ENCODE measurements around the gene CRYAB. TPM values are rescaled to one million over a fixed set of nuclear protein-coding genes. Genes with fewer than 3 reads are reported as not detected.
A peak's percentile ranks its signal among the peaks of the same experiment; 100 is the strongest.

CRYAB gene
- total RNA-seq, 3 donors from 2014 or later (not counting 1 experiment from before 2014, with no cell fraction given) = not detected

DNA sequence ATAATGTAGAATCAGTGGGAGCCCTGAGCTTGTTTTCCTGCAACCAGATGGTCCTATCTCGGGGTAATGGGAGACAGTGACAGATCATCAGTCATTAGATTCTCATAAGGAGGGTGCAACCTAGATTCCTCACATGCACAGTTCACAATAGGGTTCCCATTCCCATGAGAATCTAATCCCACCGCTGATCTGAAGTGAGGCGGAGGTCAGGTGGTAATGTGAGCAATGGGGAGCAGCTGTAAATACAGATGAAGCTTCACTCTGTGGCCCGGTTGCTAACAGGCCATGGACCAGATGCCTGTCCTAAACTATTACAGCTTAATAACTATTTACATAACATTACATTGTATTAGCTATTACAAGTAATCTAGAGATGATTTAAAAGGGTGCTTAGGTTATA, 42.6 kb upstream of the CRYAB start:
- peaks cover 0 to 6% of the 10 kb centered on the region in 2 donors for H3K27me3 Mint-ChIP-seq (ENCODE audit: low read depth in 2 of 2)
- 100% methylated on average over 1 of the region's 4 CpGs for WGBS (ENCODE audit: insufficient coverage)
- no peak for DNase-seq
- no peak for ATAC-seq
- no peak overlapping the region for H3K27ac Mint-ChIP-seq
- no peaks in the 10 kb centered on the region for H3K36me3 ChIP-seq (ENCODE audit: control insufficient read depth, insufficient read depth, low read length)
- no peaks in the 10 kb centered on the region for H3K27me3 ChIP-seq (ENCODE audit: control insufficient read depth, insufficient read depth, low read length)
- TF ChIP-seq, protein P1, sequence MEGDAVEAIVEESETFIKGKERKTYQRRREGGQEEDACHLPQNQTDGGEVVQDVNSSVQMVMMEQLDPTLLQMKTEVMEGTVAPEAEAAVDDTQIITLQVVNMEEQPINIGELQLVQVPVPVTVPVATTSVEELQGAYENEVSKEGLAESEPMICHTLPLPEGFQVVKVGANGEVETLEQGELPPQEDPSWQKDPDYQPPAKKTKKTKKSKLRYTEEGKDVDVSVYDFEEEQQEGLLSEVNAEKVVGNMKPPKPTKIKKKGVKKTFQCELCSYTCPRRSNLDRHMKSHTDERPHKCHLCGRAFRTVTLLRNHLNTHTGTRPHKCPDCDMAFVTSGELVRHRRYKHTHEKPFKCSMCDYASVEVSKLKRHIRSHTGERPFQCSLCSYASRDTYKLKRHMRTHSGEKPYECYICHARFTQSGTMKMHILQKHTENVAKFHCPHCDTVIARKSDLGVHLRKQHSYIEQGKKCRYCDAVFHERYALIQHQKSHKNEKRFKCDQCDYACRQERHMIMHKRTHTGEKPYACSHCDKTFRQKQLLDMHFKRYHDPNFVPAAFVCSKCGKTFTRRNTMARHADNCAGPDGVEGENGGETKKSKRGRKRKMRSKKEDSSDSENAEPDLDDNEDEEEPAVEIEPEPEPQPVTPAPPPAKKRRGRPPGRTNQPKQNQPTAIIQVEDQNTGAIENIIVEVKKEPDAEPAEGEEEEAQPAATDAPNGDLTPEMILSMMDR (IDR thresholded peaks at IDR 0.05) = no peak
- peaks cover 6% of the 10 kb centered on the region for H3K4me1 ChIP-seq (ENCODE audit: control insufficient read depth, insufficient read depth, low read length)
- no peaks in the 10 kb centered on the region for H3K36me3 Mint-ChIP-seq
- no peaks in the 10 kb centered on the region for H3K9me3 Mint-ChIP-seq
- no peak overlapping the region for H3K27ac ChIP-seq (ENCODE audit: low read length)
- intact Hi-C loops (cut with micrococcal nuclease) = no loop called here
- no peak overlapping the region for H3K4me3 ChIP-seq (ENCODE audit: low read length)
- H3K9me3 ChIP-seq (ENCODE audit: control insufficient read depth, insufficient read depth, low read length) = no peaks in the 10 kb centered on the region
- no peak overlapping the region for H3K4me3 Mint-ChIP-seq
- peaks cover 9 to 10% of the 10 kb centered on the region in 2 donors for H3K4me1 Mint-ChIP-seq

DNA sequence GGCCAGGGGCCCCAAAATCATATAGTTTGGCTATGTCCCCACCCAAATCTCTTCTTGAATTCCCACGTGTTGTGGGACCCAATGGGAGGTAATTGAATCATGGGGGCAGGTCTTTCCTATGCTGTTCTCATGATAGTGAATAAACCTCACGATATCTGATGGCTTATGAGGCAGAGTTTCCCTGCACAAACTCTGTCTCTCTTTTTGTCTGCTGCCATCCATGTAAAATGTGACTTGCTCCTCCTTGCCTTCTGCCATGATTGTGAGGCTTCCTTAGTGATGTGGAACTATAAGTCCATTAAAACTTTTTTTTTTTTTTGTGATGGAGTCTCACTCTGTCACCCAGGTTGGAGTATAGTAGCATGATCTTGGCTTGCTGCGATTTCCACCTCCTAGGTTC, 40.0 kb upstream of the CRYAB start:
- H3K4me1 ChIP-seq (ENCODE audit: control insufficient read depth, insufficient read depth, low read length) = peaks cover 7% of the 10 kb centered on the region
- Mint-ChIP-seq H3K4me3 (peak overlapping the region; percentile 14), H3K27me3 (ENCODE audit: low read depth in 2 of 2) (no peaks in the 10 kb centered on the region), H3K36me3 (no peaks in the 10 kb centered on the region), H3K27ac (no peak overlapping the region), H3K4me1 (peaks cover 11 to 22% of the 10 kb centered on the region in 2 donors), H3K9me3 (no peaks in the 10 kb centered on the region)
- WGBS (ENCODE audit: insufficient coverage) = 98% methylated on average over 3 of the region's 3 CpGs
- H3K36me3 ChIP-seq (ENCODE audit: control insufficient read depth, insufficient read depth, low read length) = no peaks in the 10 kb centered on the region
- DNase-seq (no peak), ATAC-seq (no peak)
- no peaks in the 10 kb centered on the region for H3K27me3 ChIP-seq (ENCODE audit: control insufficient read depth, insufficient read depth, low read length)
- TF ChIP-seq, protein P1 (IDR thresholded peaks at IDR 0.05) = no peak
- H3K27ac ChIP-seq (ENCODE audit: low read length) = no peak overlapping the region
- no peaks in the 10 kb centered on the region for H3K9me3 ChIP-seq (ENCODE audit: control insufficient read depth, insufficient read depth, low read length)
- intact Hi-C loops (cut with micrococcal nuclease) = no loop called here
- H3K4me3 ChIP-seq (ENCODE audit: low read length) = no peak overlapping the region

DNA sequence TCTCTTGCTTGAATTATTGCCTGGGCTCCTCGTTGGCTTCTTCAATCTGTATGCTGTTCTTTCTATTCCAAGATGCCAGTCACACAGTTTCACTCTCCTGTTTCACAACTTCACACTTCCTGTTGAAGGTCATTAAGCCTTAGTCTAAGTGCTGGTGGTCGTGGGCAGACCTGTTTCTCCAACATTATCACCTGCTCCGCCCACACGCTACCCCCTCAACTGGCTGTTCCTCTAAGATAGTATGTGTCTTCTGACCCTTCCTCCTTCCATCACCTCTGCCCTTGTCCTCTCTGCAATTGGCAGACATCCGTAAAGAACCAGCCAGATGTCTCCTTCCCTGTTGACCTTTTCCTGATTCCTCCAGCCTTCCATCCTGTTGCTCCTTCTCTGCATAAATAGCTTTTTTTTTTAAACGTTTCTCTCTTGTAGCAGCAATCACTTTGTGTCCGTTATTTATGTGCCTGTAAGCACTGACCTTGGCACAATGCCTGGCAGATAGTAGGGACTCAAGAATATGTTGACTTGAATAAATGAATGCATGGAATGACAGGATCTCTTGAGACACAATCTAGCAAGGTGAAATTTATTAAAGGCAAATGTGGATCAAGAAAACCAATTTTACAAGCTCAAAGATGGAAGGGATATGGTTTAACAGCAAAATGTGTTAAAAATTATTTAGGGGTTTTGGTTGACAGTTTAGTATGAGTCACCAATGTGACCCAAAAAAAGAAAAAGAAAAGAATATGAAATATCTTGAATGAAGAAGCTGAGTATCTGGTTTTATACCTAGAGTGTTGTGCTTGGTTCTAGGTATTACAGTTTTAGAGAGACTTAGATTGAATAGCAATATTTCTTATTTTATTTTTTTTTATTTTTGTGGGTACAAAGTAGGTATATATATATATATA, 38.2 kb upstream of the CRYAB start:
- Mint-ChIP-seq H3K27ac (peak overlapping the region; percentile 45 to 59), H3K4me1 (peaks cover 11 to 22% of the 10 kb centered on the region in 2 donors), H3K4me3 (peak overlapping the region; percentile 67), H3K9me3 (no peaks in the 10 kb centered on the region), H3K36me3 (no peaks in the 10 kb centered on the region), H3K27me3 (ENCODE audit: low read depth in 2 of 2) (peaks cover 0 to 1% of the 10 kb centered on the region in 2 donors)
- no peak overlapping the region for H3K27ac ChIP-seq (ENCODE audit: low read length)
- H3K27me3 ChIP-seq (ENCODE audit: control insufficient read depth, insufficient read depth, low read length) = no peaks in the 10 kb centered on the region
- H3K4me3 ChIP-seq (ENCODE audit: low read length) = no peak overlapping the region
- DNase-seq (no peak), ATAC-seq (peak; percentile 72 to 88 (median 85))
- intact Hi-C loops (cut with micrococcal nuclease) = no loop called here
- H3K4me1 ChIP-seq (ENCODE audit: control insufficient read depth, insufficient read depth, low read length) = peaks cover 7% of the 10 kb centered on the region
- no peaks in the 10 kb centered on the region for H3K36me3 ChIP-seq (ENCODE audit: control insufficient read depth, insufficient read depth, low read length)
- TF ChIP-seq, protein P1 (IDR thresholded peaks at IDR 0.05) = no peak
- H3K9me3 ChIP-seq (ENCODE audit: control insufficient read depth, insufficient read depth, low read length) = no peaks in the 10 kb centered on the region
- 59% methylated on average over 7 of the region's 7 CpGs for WGBS (ENCODE audit: insufficient coverage)

Measured in natural killer cell (primary cell).